Endothelial cell of umbilical vein (primary cell): Measurements from ENCODE around the gene LDHD. TPM values are rescaled to one million over a fixed set of nuclear protein-coding genes. Genes with fewer than 3 reads are reported as not detected.
A peak's percentile ranks its signal among the peaks of the same experiment; 100 is the strongest.

ENCODE experiments used
- BruUV-seq: library from RNA; stranded (reverse); fragments of 400-500 nt; replicated peaks from 2 replicates; lab custom pipeline; 2021; lab: Mats Ljungman, UMichigan
- CTCF ChIA-PET: fragments of 300-600, 350-600 bp; sonication (Branson Sonifier 250); formaldehyde crosslinking; loops from one replicate; lab custom pipeline; 2021; ENCODE audit warnings: antibody characterized with exemption, inconsistent platforms; lab: Charles Lee
- POLR2A ChIA-PET: fragments of 300-600, 350-600 bp; sonication (Branson Sonifier 250); formaldehyde crosslinking; loops from one replicate; lab custom pipeline; 2021; ENCODE audit warnings: antibody characterized with exemption, inconsistent platforms; lab: Charles Lee
- DNase-seq: peaks from one replicate; pipeline ENCODE4 v3.0.0-alpha.2; 2011; ENCODE audit warnings: low read depth, low spot score
- FAIRE-seq: peaks from 2 replicates; lab custom pipeline; 2011; peaks lifted over from hg19 to GRCh38; lab: Jason Lieb, UNC
- H2AFZ ChIP-seq: 2 replicates; pipeline ENCODE4 v1.6.0; 2012; ENCODE audit warnings: low read depth, low read length, control low read depth, inconsistent platforms
- H3K27ac ChIP-seq: 2 replicates; pipeline ENCODE4 v1.5.1; 2011; ENCODE audit warnings: low read depth, mild to moderate bottlenecking, control low read depth, low read length, moderate library complexity; ENCODE audit not compliant: insufficient read depth
- H3K27me3 ChIP-seq, 2 experiments: 2 replicates each; pipeline versions ENCODE4 v1.6.0 to v1.6.1; 2011; ENCODE audit warnings: low read length in 2 of 2, mixed read lengths in 1 of 2; ENCODE audit not compliant: control insufficient read depth in 2 of 2, insufficient read depth in 2 of 2
- H3K36me3 ChIP-seq, 2 experiments: 2 replicates in 1 of 2; 3 replicates in 1 of 2; pipeline ENCODE4 v1.5.1; 2011; ENCODE audit warnings: low read length in 2 of 2, mild to moderate bottlenecking in 1 of 2, moderate library complexity in 1 of 2; ENCODE audit not compliant: control insufficient read depth in 2 of 2, insufficient read depth in 2 of 2; ENCODE audit errors: extremely low read depth in 1 of 2
- H3K4me1 ChIP-seq: 3 replicates; pipeline ENCODE4 v1.5.1; 2011; ENCODE audit warnings: mild to moderate bottlenecking, low read length; ENCODE audit not compliant: control insufficient read depth, insufficient read depth; ENCODE audit errors: extremely low read depth
- H3K4me2 ChIP-seq: 2 replicates; pipeline ENCODE4 v1.6.1; 2011; ENCODE audit warnings: low read length, control low read depth, mixed read lengths; ENCODE audit not compliant: insufficient read depth
- H3K4me3 ChIP-seq, 3 experiments: fragments of 200-600 bp in 1 of 3; sonication (generic), shearing (Covaris generic) in 1 of 3; replicated peaks in 1 of 3; 2 replicates each; pipeline ENCODE4 v1.5.1; 2011 to 2016; ENCODE audit warnings: control low read depth in 3 of 3, low read length in 3 of 3, mild to moderate bottlenecking in 2 of 3, inconsistent platforms in 1 of 3, low read depth in 1 of 3, moderate library complexity in 1 of 3; ENCODE audit not compliant: insufficient read depth in 1 of 3
- H3K79me2 ChIP-seq: 2 replicates; pipeline ENCODE4 v1.6.0; 2012; ENCODE audit warnings: low read length, inconsistent platforms; ENCODE audit not compliant: control insufficient read depth, insufficient read depth
- H3K9ac ChIP-seq: replicated peaks from 2 replicates; pipeline ENCODE3; 2011; ENCODE audit warnings: low read length, control low read depth; ENCODE audit not compliant: insufficient read depth; ENCODE audit errors: extremely low read depth
- H3K9me1 ChIP-seq: replicated peaks from 3 replicates; pipeline ENCODE4 v1.6.0; 2011; ENCODE audit warnings: mild to moderate bottlenecking, low read length; ENCODE audit not compliant: control insufficient read depth, insufficient read depth; ENCODE audit errors: extremely low read depth
- H3K9me3 ChIP-seq: replicated peaks from 2 replicates; pipeline ENCODE4 v1.5.1; 2012; ENCODE audit warnings: low read length, inconsistent platforms; ENCODE audit not compliant: control insufficient read depth, insufficient read depth
- H4K20me1 ChIP-seq: replicated peaks from 2 replicates; pipeline ENCODE3; 2011; ENCODE audit warnings: mild to moderate bottlenecking, low read length; ENCODE audit not compliant: control insufficient read depth, insufficient read depth; ENCODE audit errors: extremely low read depth
- CTCF ChIP-seq, 2 donors: IDR thresholded peaks; 1 replicate in 1 of 2; 2 replicates in 1 of 2; pipeline ENCODE4 v1.5.1; 2011; ENCODE audit warnings: low read length in 2 of 2, mild to moderate bottlenecking in 2 of 2, moderate library complexity in 2 of 2, control low read depth in 1 of 2, inconsistent platforms in 1 of 2, low read depth in 1 of 2; ENCODE audit not compliant: insufficient read depth in 1 of 2; ENCODE audit errors: extremely low read depth in 1 of 2
- EZH2 ChIP-seq: IDR thresholded peaks from 2 replicates; pipeline ENCODE4 v1.6.1; 2012; ENCODE audit warnings: borderline replicate concordance, low read depth, mild to moderate bottlenecking, moderate library complexity, low read length, inconsistent platforms; ENCODE audit not compliant: severe bottlenecking
- FOS ChIP-seq: IDR thresholded peaks from 2 replicates; pipeline ENCODE4 v1.6.1; 2011; ENCODE audit warnings: mild to moderate bottlenecking, low read length, moderate library complexity, borderline replicate concordance; ENCODE audit not compliant: insufficient read depth
- GATA2 ChIP-seq: IDR thresholded peaks from 2 replicates; pipeline ENCODE4 v1.7.0; 2011; ENCODE audit warnings: low read depth, mild to moderate bottlenecking, moderate library complexity, mixed read lengths, low read length; ENCODE audit not compliant: insufficient read length, insufficient read depth
- JUN ChIP-seq: IDR thresholded peaks from 2 replicates; pipeline ENCODE4 v1.6.1; 2011; ENCODE audit warnings: borderline replicate concordance, low read depth; ENCODE audit not compliant: insufficient read length, insufficient read depth
- MYC ChIP-seq: IDR thresholded peaks from one replicate; pipeline ENCODE4 v1.6.1; 2011; ENCODE audit warnings: mild to moderate bottlenecking, low read depth, low read length
- POLR2A ChIP-seq: IDR thresholded peaks from 2 replicates; pipeline ENCODE4 v1.6.1; 2012; ENCODE audit warnings: low read depth, mild to moderate bottlenecking, control low read depth, low read length
- POLR2AphosphoS5 ChIP-seq: IDR thresholded peaks from 2 replicates; pipeline ENCODE4 v1.6.1; 2012; ENCODE audit warnings: low read depth, mild to moderate bottlenecking, control low read depth, low read length, moderate library complexity; ENCODE audit not compliant: insufficient read depth
- dilution Hi-C: fragments of 300-500 bp; cut with MboI; formaldehyde crosslinking; loops from one replicate; pipeline ENCODE4 v1.15.0; 2019; ENCODE audit warnings: low sequenced_read_pairs; ENCODE audit not compliant: extremely low pct_ligation_motif_present
- intact Hi-C: fragments of 100-400 bp; cut with micrococcal nuclease; formaldehyde crosslinking; loops from one replicate; pipeline ENCODE4 v1.10.0; 2022
- polyA plus RNA-seq, 4 experiments: library from polyadenylated mRNA; depleted of rRNA in 3 of 4; stranded (reverse) in 3 of 4; unstranded in 1 of 4; fragments of >200 nt; gene quantifications; 2 replicates each; pipeline versions ENCODE4 v1.2.1 to v1.2.3, GENCODE V29; 2011 to 2012; ENCODE audit warnings: missing spikeins in 1 of 4
- total RNA-seq: library from RNA; stranded (reverse); gene quantifications from 2 replicates; pipeline ENCODE4 v1.2.3, GENCODE V29; 2021
- TF ChIP-seq, protein P1 (sequence below): IDR thresholded peaks from 2 replicates; pipeline ENCODE4 v1.6.1; 2011; ENCODE audit not compliant: insufficient read depth, insufficient read length

The LDHD gene
- total and polyA plus RNA-seq, 2 donors (not counting 3 experiments of a cell fraction or from before 2014, with no cell fraction given), result 0.41 TPM; not detected in 1

DNA sequence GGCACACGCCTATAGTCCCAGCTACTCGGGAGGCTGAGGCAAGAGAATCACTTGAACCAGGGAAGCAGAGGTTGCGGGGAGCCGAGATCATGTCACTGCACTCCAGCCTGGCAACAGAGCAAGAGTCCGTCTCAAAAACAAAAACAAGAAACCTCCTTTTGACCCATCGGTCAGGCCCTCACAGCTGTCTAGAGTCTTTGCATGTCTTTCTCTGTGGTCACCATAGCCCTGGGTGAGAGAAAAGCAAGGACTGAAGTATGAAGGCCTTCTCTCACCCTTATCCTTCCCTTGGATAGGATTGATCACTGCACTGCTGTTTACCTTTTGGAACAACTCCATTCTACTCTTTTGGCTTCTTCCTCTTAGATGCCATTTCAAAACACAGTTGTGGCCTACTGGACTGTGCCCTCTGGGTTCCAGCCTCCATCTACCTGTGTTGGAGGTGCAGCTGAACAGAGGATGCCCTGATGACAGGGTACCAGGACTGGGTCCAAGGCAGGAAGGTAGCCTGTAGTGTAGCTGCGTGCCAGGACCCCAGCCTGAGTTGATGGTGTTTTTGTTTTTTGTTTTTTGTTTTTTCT, 37.1 kb downstream of the LDHD start:
- no TSS peak for BruUV-seq
- dilution Hi-C loops, result no loop called here
- FAIRE-seq (peak; percentile 46), DNase-seq (no peak)
- H3K9ac ChIP-seq, result no peak overlapping the region
- H3K4me3 ChIP-seq, result no peak overlapping the region
- no peak overlapping the region for H2AFZ ChIP-seq
- no peak for TF ChIP-seq CTCF (IDR thresholded peaks at IDR 0.05; ENCODE audit: extremely low read depth in 1 of 2, insufficient read depth in 1 of 2, low read depth in 1 of 2, low read length in 2 of 2)
- TF ChIP-seq, protein P1, sequence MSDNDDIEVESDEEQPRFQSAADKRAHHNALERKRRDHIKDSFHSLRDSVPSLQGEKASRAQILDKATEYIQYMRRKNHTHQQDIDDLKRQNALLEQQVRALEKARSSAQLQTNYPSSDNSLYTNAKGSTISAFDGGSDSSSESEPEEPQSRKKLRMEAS, result no peak
- TF ChIP-seq EZH2, result no peak
- no peak for TF ChIP-seq MYC
- no peak for TF ChIP-seq POLR2AphosphoS5
- TF ChIP-seq POLR2A, result no peak
- TF ChIP-seq JUN, result no peak
- no peak for TF ChIP-seq FOS
- no peak for TF ChIP-seq GATA2
- ChIA-PET POLR2A (no interaction called here), CTCF (interaction anchor here (0.9 to 1.9 kb wide), 2 partner anchors 32 to 81 kb away, joined by 3 to 4 read pairs; partner anchors contain the start of gene ZNRF1)
- intact Hi-C loops, result no loop called here
- H3K79me2 ChIP-seq, result peaks cover 33% of the 10 kb centered on the region
- H3K9me3 ChIP-seq, result no peaks in the 10 kb centered on the region
- H3K27ac ChIP-seq, result no peak overlapping the region
- no peaks in the 10 kb centered on the region for H3K36me3 ChIP-seq
- H3K4me2 ChIP-seq, result no peak overlapping the region
- H3K9me1 ChIP-seq, result no peaks in the 10 kb centered on the region
- no peaks in the 10 kb centered on the region for H3K27me3 ChIP-seq
- H3K4me1 ChIP-seq, result peaks cover 13% of the 10 kb centered on the region
- peaks cover 2% of the 10 kb centered on the region for H4K20me1 ChIP-seq
